CD1c-positive myeloid dendritic cell (primary cell): ENCODE results near the gene CACHD1.
A peak's percentile ranks its signal among the peaks of the same experiment; 100 is the strongest.

Experiments
- DNase-seq: peaks from one replicate; pipeline ENCODE4 v3.0.0-alpha.2; 2016; ENCODE audit errors: extremely low spot score

The CACHD1 gene

GRCh38 chr1:64469977-64470664 is at the start of gene CACHD1:
CACHD1 (plus strand) TSS chr1:64470129; CDS start chr1:64470745, 616 bp downstream.
- DNase-seq, result peak; percentile 60

DNA sequence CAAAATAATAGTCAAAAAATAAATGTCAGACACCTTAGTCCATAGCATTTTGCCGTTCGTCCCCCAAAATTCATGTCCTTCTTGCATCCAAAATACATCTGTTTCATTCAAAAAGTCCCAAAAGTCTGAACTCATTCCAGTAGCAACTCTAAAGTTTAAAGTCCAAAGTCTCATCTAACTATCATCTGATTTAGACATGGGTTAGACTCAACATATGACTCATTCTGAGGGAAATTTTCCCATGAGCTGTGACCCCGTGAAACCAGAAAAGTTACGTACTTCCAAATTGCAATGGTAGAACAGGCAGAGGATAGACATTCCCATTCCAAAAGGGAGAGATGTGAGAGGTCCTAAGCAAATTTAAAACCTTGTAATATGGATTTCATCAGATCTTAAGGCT is 48.6 kb upstream of the CACHD1 start:
- no peak for DNase-seq

DNA sequence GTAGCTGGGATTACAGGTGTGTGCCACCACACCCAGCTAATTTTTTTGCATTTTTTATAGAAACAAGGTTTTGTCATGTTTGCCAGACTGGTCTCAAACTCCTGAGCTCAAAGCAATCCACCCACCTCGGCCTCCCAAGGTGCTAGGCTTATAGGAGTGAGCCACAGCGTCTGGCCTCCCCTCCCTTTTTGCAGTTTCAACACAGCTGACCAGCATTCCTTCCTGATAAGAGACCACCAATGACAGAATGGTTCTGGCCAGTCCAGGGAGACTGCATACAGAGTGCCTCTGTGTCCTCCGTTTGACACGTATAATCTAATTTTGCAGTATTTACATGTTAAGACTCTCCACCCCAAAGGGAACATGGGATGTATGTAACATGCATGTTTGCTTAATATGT is 46.4 kb upstream of the CACHD1 start:
- no peak for DNase-seq

- DNase-seq, result no peak
Measured at GRCh38 chr1:64424412-64424811, 45.5 kb upstream of the CACHD1 start.

- DNase-seq, result no peak
Measured at GRCh38 chr1:64425521-64425920, 44.4 kb upstream of the CACHD1 start.

DNA sequence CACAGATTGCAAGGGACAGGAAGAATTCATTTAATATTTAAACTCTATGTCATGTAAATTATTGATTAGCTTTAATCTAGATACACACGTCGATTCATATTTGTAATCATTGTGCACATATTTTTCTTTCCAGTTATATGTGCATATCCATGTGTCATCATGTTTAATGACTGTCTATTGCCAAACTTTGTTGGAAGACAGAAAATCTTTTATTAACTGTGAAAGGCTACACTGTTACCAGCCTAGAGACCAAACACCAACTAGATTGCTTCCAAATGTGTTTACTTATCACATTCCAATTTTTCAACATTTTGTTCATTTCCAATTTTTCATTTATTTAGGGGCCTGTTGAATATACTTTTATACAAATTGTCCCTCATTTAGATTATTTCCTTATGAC is 43.2 kb upstream of the CACHD1 start:
- no peak for DNase-seq

- DNase-seq, result no peak
Measured at GRCh38 chr1:64427879-64428278, 42.0 kb upstream of the CACHD1 start.

GRCh38 chr1:64433308-64433707 is 36.6 kb upstream of the CACHD1 start:
- DNase-seq, result no peak

DNA sequence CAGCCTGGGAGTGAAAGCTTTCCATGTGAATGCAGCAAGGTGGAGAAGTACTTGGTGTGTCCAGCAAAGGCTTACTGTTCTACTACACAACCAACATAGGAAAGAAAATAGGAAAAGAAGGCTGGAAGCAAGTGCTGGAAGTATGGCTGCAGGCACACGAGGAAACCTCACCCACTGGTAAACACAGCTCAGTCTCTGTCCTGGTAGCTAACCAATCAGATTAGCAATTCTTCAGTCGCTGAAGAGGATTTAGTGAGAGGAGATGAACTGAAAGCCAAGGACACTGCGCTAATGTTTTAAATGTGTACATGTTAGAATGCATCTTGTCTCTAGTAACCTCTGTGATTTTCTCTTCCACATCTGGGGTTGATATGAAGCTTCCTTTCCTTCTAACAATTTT is 36.2 kb upstream of the CACHD1 start:
- DNase-seq, result no peak

DNA sequence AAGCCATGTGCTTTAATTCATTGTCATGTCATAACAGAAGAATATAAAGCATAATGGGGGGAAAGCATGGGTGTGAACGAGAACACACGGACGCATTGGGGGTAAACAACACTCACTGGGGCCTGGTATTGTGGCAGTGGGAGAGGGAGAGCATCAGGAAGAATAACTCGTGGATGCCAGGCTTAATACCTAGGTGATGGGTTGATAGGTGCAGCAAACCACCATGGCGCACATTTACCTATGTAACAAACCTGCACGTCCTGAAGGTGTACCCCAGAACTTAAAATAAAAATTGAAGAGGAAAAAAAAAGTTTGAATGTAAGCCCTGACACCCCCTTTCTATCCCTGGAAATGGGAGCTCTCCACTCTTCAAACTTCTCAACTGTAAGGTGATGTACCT is 34.9 kb upstream of the CACHD1 start:
- no peak for DNase-seq

DNA sequence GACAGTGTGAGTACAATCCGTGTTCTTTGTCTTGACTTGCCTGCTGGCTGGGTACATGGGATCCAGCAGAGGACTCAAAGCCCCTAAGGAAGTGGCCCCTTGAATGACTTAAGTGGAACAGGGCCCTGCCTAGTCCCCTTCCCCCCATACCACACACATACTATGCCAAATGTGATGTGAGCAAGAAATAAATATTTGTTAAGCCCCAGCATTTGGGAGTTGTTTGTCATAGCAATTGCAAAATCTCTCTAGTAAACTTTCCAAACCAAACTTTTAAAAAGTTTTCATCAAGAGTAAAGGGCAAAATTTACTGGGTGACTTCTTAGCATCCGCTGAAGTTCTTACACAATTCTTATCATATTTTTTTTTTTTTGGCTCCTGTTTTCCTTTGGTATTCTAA is 32.5 kb upstream of the CACHD1 start:
- no peak for DNase-seq

DNA sequence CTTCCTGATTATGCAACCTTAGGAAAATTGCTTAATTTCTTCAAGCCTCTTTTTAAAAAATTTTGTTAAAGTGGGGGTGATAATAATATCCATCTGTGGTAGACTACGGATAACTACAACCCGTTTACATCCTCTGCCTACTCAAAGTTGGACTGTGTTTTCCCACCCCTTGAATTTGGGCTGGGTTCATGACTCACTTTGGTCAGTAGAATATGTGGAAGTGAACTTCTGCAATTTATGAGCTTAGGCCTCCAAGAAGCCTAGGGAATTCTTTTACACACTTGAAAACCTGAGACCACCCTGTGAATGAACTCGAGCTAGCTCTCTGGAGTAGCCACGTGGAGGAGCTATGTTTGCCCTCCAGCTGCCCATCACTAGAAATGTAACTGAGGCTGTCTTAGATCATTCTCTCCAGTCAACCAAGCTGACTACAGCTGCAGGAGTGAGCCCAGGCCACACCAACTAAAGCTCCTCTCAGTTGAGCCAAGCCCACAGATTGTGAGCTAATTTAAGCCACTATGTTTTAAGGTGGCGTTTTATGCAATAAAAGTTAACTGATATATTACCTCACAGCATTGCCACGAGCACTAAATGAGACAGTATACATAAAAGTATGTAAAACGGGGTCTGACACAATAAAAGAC is 29.6 kb upstream of the CACHD1 start:
- DNase-seq, result peak; percentile 12

GRCh38 chr1:64451440-64451839 is 18.5 kb upstream of the CACHD1 start:
- no peak for DNase-seq

DNA sequence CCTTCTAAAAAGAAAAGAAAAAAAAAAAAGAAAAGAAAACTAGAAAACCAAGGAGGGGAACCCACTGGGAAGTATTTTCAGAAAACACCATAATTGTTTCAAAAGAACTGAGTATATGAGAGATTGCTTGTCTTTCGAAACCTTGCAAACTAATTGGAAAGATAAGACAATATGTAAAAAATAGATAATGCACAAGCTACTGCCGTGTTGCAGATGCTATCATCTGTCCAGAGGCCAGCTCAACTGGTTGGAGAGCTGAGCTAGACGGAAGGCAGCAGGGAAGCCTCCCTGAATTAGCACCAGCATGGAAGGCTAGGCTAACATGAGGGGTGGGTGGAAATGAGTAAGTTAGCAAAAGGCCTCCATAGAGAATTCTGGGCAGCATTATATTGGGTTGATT is 16.2 kb upstream of the CACHD1 start:
- no peak for DNase-seq

DNA sequence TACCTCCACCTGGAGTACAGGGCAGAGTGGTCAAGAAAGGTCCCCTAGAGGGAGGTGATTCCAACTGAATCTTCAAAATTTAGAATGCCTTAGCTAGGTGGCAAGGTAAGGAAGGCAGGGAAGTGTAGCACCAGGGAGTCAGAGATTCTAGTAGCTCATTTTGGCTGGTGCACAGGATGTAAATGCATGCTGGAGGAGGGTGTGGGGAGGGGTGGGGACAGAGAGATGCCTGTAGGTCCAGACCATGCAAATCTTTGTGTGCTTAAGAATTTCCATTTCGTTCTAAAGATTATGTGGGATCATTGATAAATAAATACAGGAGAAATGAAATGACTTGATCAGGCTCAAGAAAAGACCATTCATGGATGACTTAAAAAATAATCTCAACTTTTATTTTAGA is 11.0 kb upstream of the CACHD1 start:
- no peak for DNase-seq

- DNase-seq, result no peak
Measured at GRCh38 chr1:64459743-64460142, 10.2 kb upstream of the CACHD1 start.

GRCh38 chr1:64466033-64466432 is 3.9 kb upstream of the CACHD1 start:
- DNase-seq, result no peak

GRCh38 chr1:64469116-64469976 is 583 bp upstream of the CACHD1 start:
- peak; percentile 27 for DNase-seq

DNA sequence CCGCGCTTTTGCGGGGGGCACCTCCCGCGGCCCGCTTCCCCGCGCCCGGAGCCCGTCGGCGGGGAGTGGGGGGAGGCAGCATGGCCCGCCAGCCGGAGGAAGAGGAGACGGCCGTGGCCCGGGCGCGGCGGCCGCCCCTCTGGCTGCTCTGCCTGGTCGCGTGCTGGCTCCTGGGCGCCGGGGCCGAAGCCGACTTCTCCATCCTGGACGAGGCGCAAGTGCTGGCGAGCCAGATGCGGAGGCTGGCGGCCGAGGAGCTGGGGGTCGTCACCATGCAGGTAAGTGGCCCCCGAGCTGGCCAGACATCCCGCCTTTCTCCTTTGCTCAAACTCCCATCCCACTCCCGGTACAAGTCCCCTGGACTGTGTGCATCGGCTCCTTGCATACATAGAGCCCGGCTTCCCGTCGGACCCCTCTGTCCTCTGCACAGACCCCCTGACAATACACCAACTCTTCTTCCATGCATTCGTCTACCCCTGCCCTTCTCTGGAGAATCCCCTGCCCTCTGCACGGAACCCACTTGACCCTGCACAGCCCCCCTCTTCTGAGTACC is 812 bp downstream of the CACHD1 start:
- peak; percentile 10 for DNase-seq

DNA sequence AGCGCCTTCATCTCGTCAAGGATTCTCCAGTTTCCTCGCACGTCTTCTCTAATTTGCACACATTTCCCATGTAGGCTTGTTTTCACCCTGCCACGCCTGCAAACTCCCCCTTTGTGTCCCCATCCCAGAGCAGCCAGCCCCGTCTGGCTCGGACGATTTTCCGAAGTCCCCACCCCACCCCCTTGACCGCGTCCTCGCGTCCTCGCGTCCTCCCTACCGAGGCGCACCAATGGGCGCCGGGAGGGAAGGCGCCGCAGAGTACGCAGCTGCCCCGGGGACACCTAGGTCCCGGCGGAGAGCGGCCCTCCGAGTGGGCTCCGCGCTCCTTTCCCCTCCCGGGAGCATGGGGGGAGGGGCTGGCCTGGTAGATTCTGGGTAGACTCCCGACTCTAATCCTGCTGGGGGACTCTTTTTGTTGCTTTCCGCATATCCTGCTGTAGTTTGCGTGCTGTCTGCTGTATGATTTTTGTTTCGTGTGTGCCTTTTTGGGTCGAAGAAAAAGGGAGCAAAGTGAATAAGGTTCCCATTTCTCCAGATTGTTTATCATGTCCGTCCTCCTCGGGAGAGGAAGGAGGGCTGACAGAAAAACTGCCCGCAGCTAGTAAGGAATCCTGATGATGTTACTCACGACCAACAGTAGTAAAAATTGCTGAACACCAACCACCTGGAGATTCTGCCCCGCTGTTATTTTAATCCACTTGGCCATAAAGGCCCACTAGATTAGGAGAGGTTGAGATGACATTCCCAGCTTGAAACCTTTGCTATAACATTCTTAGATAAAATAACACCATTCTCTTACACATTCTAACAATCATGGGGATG is 1.5 kb downstream of the CACHD1 start:
- no peak for DNase-seq

DNA sequence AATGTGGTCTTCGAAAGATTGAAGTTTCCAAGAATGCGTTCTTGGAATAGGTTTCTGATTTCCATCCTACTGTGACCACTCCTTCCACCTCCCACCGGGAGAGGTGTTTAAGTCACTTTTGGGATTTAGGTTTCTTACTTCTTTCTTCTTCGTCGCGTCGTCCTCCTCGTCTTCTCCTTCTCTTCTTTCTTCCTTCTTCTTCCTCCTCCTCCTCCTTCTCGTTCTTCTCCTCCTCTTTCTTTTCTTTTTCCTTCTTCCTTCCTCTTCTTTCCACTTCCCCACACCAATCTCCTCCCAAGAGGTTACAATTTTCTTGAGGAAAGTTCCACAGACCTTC is 2.1 kb downstream of the CACHD1 start:
- DNase-seq, result no peak

DNA sequence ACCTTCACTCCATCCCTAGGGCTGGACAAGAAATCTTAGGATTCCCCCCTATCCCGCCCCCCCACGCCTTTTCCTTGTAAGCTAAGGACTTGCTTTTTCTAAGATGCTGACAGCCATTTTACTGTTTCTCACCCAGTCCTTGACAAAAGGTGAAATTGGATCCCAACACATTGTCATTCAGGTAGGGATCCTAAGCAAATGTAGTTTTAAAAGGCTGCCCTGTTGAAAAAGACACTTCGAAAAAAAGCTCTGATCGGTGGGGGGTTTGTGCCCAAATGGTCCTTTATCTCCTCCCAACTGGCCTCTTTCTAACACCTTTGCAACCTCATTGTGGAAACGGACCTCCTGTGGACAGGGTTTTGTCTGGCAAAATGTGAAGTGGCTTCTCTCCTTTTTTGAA is 2.9 kb downstream of the CACHD1 start:
- no peak for DNase-seq
